ENCODE measurements around the gene ARHGAP6. TPM values are rescaled to one million over a fixed set of nuclear protein-coding genes. Genes with fewer than 3 reads are reported as not detected.
A peak's percentile ranks its signal among the peaks of the same experiment; 100 is the strongest.

The ARHGAP6 gene
- total and polyA plus RNA-seq, 2 of the 4 experiments (the other 2 are of a cell fraction), result 1.4 to 1.8 TPM

- no peak overlapping the region for H3K14ac ChIP-seq (replicated peaks; ENCODE audit: low read depth, low read length)
- no peak overlapping the region; the same call in 1 of the 2 replicates for H3K18ac ChIP-seq (ENCODE audit: low read depth, low read length)
- no peaks in the 10 kb centered on the region for H4K20me1 ChIP-seq (ENCODE audit: insufficient read depth, low read length)
- H2BK5ac ChIP-seq (ENCODE audit: low read depth, low read length, poor library complexity, severe bottlenecking), result no peak overlapping the region
- no peak overlapping the region for H2AK9ac ChIP-seq (replicated peaks; ENCODE audit: low read depth, low read length, poor library complexity)
- no peaks in the 10 kb centered on the region for H3K27me3 ChIP-seq (ENCODE audit: control insufficient read depth, insufficient read depth, low read length)
- 0 out of 3 replicates have a peak overlapping the region, but pooled peaks have one; percentile 36 for H2BK15ac ChIP-seq (ENCODE audit: low read depth, low read length)
- no peak overlapping the region for H4K8ac ChIP-seq (ENCODE audit: low read depth in 2 of 2, low read length in 2 of 2)
- no peak overlapping the region for H3K4me3 ChIP-seq (ENCODE audit: insufficient read depth, low read depth, low read length)
- CTCF ChIA-PET, result no interaction called here
- no peaks in the 10 kb centered on the region for H3K79me1 ChIP-seq (ENCODE audit: low read depth in 1 of 2, low read length in 2 of 2)
- no peak overlapping the region for H3K23ac ChIP-seq (ENCODE audit: low read depth, low read length)
- BruUV-seq (replicated peaks), result no TSS peak
- no peaks in the 10 kb centered on the region; the same call in 1 of the 2 replicates for H3K4me1 ChIP-seq (ENCODE audit: control insufficient read depth, insufficient read depth, low read length)
- H3K9me1 ChIP-seq (ENCODE audit: insufficient read depth, low read length), result no peaks in the 10 kb centered on the region
- no peak for DNase-seq
- peak overlapping the region; percentile 69; the same call in 1 of the 2 replicates for H2BK20ac ChIP-seq (ENCODE audit: low read depth, low read length)
- H3K36me3 ChIP-seq (ENCODE audit: control insufficient read depth, insufficient read depth, low read length), result no peaks in the 10 kb centered on the region
- dilution Hi-C loops (cut with HindIII; ENCODE audit: low sequenced_read_pairs, unreplicated experiment), result no loop called here
- H2BK120ac ChIP-seq (ENCODE audit: low read depth, low read length), result peak overlapping the region; percentile 39
- no peak for ATAC-seq (ENCODE audit: low read depth)
- no peak overlapping the region for H4K91ac ChIP-seq (ENCODE audit: insufficient read depth, low read depth, low read length)
- in situ Hi-C loops (cut with MboI; ENCODE audit: low sequenced_read_pairs), result no loop called here
- H4K5ac ChIP-seq (ENCODE audit: low read depth, low read length), result no peak overlapping the region; the same call in 1 of the 2 replicates
- no peak for TF ChIP-seq ELK1 (IDR thresholded peaks at IDR 0.05; ENCODE audit: borderline replicate concordance, low read depth, low read length)
- no peak for TF ChIP-seq MAFK (IDR thresholded peaks at IDR 0.05; ENCODE audit: low read depth, low read length)
- no peak for TF ChIP-seq USF2 (IDR thresholded peaks at IDR 0.05; ENCODE audit: low read depth, low read length)
- TF ChIP-seq RAD21 (IDR thresholded peaks at IDR 0.05; ENCODE audit: low read length), result no peak
- TF ChIP-seq CTCF (conservative IDR thresholded peaks at IDR 0.05; ENCODE audit: low read depth, low read length), result no peak
- no peak for TF ChIP-seq POLR2A (IDR thresholded peaks at IDR 0.05; ENCODE audit: low read depth, low read length)
- TF ChIP-seq CEBPB (IDR thresholded peaks at IDR 0.05; ENCODE audit: low read depth, low read length), result no peak
- H2AK5ac ChIP-seq (ENCODE audit: low read depth, low read length), result peak overlapping the region; percentile 48; the same call in 1 of the 2 replicates
- H3K4ac ChIP-seq (ENCODE audit: low read depth, low read length), result 0 out of 2 replicates have a peak overlapping the region, but pooled peaks have one; percentile 10
- no peak overlapping the region for H3K4me2 ChIP-seq (ENCODE audit: low read depth, low read length)
- no peak overlapping the region for H2AFZ ChIP-seq (replicated peaks; ENCODE audit: low read length, poor library complexity)
- intact Hi-C loops (cut with micrococcal nuclease), result no loop called here
- POLR2A ChIA-PET (ENCODE audit: unreplicated experiment), result no interaction called here
- no peak overlapping the region for H3K9ac ChIP-seq (ENCODE audit: low read depth, low read length)
- no peak overlapping the region for H3K56ac ChIP-seq (ENCODE audit: extremely low read depth, insufficient read depth, low read length)
- no CpG with 5 or more reads among the region's 5 CpGs for WGBS, 2 experiments (ENCODE audit: extremely low coverage in 2 of 2, insufficient read length in 1 of 2)
- no peak overlapping the region for H3K27ac ChIP-seq (ENCODE audit: insufficient read depth, low read length)
- H3K9me3 ChIP-seq (ENCODE audit: control insufficient read depth, insufficient read depth, low read length), result no peaks in the 10 kb centered on the region
Observed at GRCh38 chrX:11272863-11273262, 392.9 kb downstream of the ARHGAP6 start.
